Heart left ventricle (tissue), 13 donors: ENCODE results near the gene IL24.

ENCODE experiments used
- CTCF ChIP-seq, 12 donors: fragments of 200-600 bp; sonication (generic) in 4 of 12; IDR thresholded peaks; one replicate each; pipeline versions ENCODE4 v1.5.0 to v1.8.0; 2018 to 2022; ENCODE audit warnings: antibody characterized with exemption in 12 of 12, mild to moderate bottlenecking in 5 of 12
- POLR2A ChIP-seq, 2 donors: fragments of 450-650 bp; IDR thresholded peaks; one replicate each; pipeline ENCODE4 v1.6.1; 2017; ENCODE audit warnings: antibody characterized with exemption in 2 of 2, mild to moderate bottlenecking in 2 of 2, moderate library complexity in 2 of 2
- donor health status: ischemic (EF 13 %, LVEDD 7.1; RV severe dilation, severe dysfunction).
- donor health status: DM: no; HTN: yes; CAD: no.
- donor health status: DM: no; HTN: no; CAD: no.
- donor health status: ischemic (EF 25% LVEDD 6.9; RV normal size, moderate dysfunction).
- donor health status: ischemic (EF 25% LVEDD 5.7; RV mildly dilated, moderate dysfunction).
- donor health status: ischemic (EF 35%, LVEDD 5.7; RV mildly dilated, moderate dysfunction).
- donor health status: nonischemic (EF 11% LVEDD 7.7; RV severe dilation, severe dysfunction).
- donor health status: DM: yes; HTN: yes; CAD: no.
- donor health status: PGD.
- donor health status: ischemic (EF 29% LVEDD 5.4; RV normal size, mild dysfunction).
- donor health status: nonischemic (EF 23%, LVEDD 6.1; RV moderate dilation, normal function).

GRCh38 chr1:206918076-206918475, 20.8 kb downstream of the IL24 start:
- TF ChIP-seq CTCF (IDR thresholded peaks at IDR 0.05) (no peak), POLR2A (IDR thresholded peaks at IDR 0.05) (no peak)
